Measurements from ENCODE around the gene MPRIP.

The MPRIP gene

GRCh38 chr17:17075125-17075781 is 33.0 kb downstream of the MPRIP start:
- Histone ChIP-seq H3K27me3 (ENCODE audit: control insufficient read depth, insufficient read depth, low read length) (no peaks in the 10 kb centered on the region), H3K36me3 (ENCODE audit: control insufficient read depth, insufficient read depth, low read length) (peaks cover 31% of the 10 kb centered on the region), H3K9ac (ENCODE audit: low read depth, low read length) (no peak overlapping the region)

GRCh38 chr17:17076066-17076465 is 33.8 kb downstream of the MPRIP start:
- no peak overlapping the region for H3K9ac ChIP-seq (ENCODE audit: low read depth, low read length)
- H3K4me1 ChIP-seq (ENCODE audit: control insufficient read depth, insufficient read depth, low read length), result no peaks in the 10 kb centered on the region
- peaks cover 31% of the 10 kb centered on the region for H3K36me3 ChIP-seq (ENCODE audit: control insufficient read depth, insufficient read depth, low read length)
- no peak overlapping the region for H3K27ac ChIP-seq (ENCODE audit: low read depth, low read length)
- no peaks in the 10 kb centered on the region for H3K27me3 ChIP-seq (ENCODE audit: control insufficient read depth, insufficient read depth, low read length)
- no peak overlapping the region for H3K4me3 ChIP-seq (ENCODE audit: low read depth, low read length)
- H3K9me3 ChIP-seq (ENCODE audit: control insufficient read depth, insufficient read depth, low read length), result no peaks in the 10 kb centered on the region

More at GRCh38 chr17:17075125-17075781, 33.0 kb downstream of the MPRIP start:
- no peak overlapping the region for H3K27ac ChIP-seq (ENCODE audit: low read depth, low read length)
- no peaks in the 10 kb centered on the region for H3K9me3 ChIP-seq (ENCODE audit: control insufficient read depth, insufficient read depth, low read length)
- no peaks in the 10 kb centered on the region for H3K4me1 ChIP-seq (ENCODE audit: control insufficient read depth, insufficient read depth, low read length)
- H3K4me3 ChIP-seq (ENCODE audit: low read depth, low read length), result no peak overlapping the region

GRCh38 chr17:17077101-17077500 is 34.8 kb downstream of the MPRIP start:
- no peaks in the 10 kb centered on the region for H3K27me3 ChIP-seq (ENCODE audit: control insufficient read depth, insufficient read depth, low read length)
- no peak overlapping the region for H3K27ac ChIP-seq (ENCODE audit: low read depth, low read length)
- no peaks in the 10 kb centered on the region for H3K9me3 ChIP-seq (ENCODE audit: control insufficient read depth, insufficient read depth, low read length)
- H3K4me3 ChIP-seq (ENCODE audit: low read depth, low read length), result no peak overlapping the region
- H3K9ac ChIP-seq (ENCODE audit: low read depth, low read length), result no peak overlapping the region
- H3K36me3 ChIP-seq (ENCODE audit: control insufficient read depth, insufficient read depth, low read length), result peaks cover 31% of the 10 kb centered on the region
- H3K4me1 ChIP-seq (ENCODE audit: control insufficient read depth, insufficient read depth, low read length), result no peaks in the 10 kb centered on the region

GRCh38 chr17:17077861-17078732 is 35.8 kb downstream of the MPRIP start:
- Histone ChIP-seq H3K27ac (ENCODE audit: low read depth, low read length) (no peak overlapping the region), H3K9me3 (ENCODE audit: control insufficient read depth, insufficient read depth, low read length) (no peaks in the 10 kb centered on the region), H3K4me1 (ENCODE audit: control insufficient read depth, insufficient read depth, low read length) (no peaks in the 10 kb centered on the region), H3K36me3 (ENCODE audit: control insufficient read depth, insufficient read depth, low read length) (peaks cover 37% of the 10 kb centered on the region), H3K4me3 (ENCODE audit: low read depth, low read length) (no peak overlapping the region), H3K27me3 (ENCODE audit: control insufficient read depth, insufficient read depth, low read length) (no peaks in the 10 kb centered on the region), H3K9ac (ENCODE audit: low read depth, low read length) (no peak overlapping the region)

GRCh38 chr17:17078832-17079231 is 36.6 kb downstream of the MPRIP start:
- Histone ChIP-seq H3K9me3 (ENCODE audit: control insufficient read depth, insufficient read depth, low read length) (no peaks in the 10 kb centered on the region), H3K9ac (ENCODE audit: low read depth, low read length) (no peak overlapping the region), H3K4me1 (ENCODE audit: control insufficient read depth, insufficient read depth, low read length) (no peaks in the 10 kb centered on the region), H3K27ac (ENCODE audit: low read depth, low read length) (peak overlapping the region; percentile 15), H3K27me3 (ENCODE audit: control insufficient read depth, insufficient read depth, low read length) (no peaks in the 10 kb centered on the region), H3K36me3 (ENCODE audit: control insufficient read depth, insufficient read depth, low read length) (peaks cover 39% of the 10 kb centered on the region), H3K4me3 (ENCODE audit: low read depth, low read length) (no peak overlapping the region)

GRCh38 chr17:17079336-17079735 is 37.1 kb downstream of the MPRIP start:
- Histone ChIP-seq H3K27ac (ENCODE audit: low read depth, low read length) (peak overlapping the region; percentile 15), H3K36me3 (ENCODE audit: control insufficient read depth, insufficient read depth, low read length) (peaks cover 39% of the 10 kb centered on the region), H3K27me3 (ENCODE audit: control insufficient read depth, insufficient read depth, low read length) (no peaks in the 10 kb centered on the region), H3K9ac (ENCODE audit: low read depth, low read length) (no peak overlapping the region), H3K4me3 (ENCODE audit: low read depth, low read length) (no peak overlapping the region), H3K4me1 (ENCODE audit: control insufficient read depth, insufficient read depth, low read length) (no peaks in the 10 kb centered on the region), H3K9me3 (ENCODE audit: control insufficient read depth, insufficient read depth, low read length) (no peaks in the 10 kb centered on the region)

- H3K4me3 ChIP-seq (ENCODE audit: low read depth, low read length), result no peak overlapping the region
- no peaks in the 10 kb centered on the region for H3K9me3 ChIP-seq (ENCODE audit: control insufficient read depth, insufficient read depth, low read length)
- H3K36me3 ChIP-seq (ENCODE audit: control insufficient read depth, insufficient read depth, low read length), result peaks cover 39% of the 10 kb centered on the region
- no peak overlapping the region for H3K27ac ChIP-seq (ENCODE audit: low read depth, low read length)
- no peak overlapping the region for H3K9ac ChIP-seq (ENCODE audit: low read depth, low read length)
- no peaks in the 10 kb centered on the region for H3K4me1 ChIP-seq (ENCODE audit: control insufficient read depth, insufficient read depth, low read length)
- no peaks in the 10 kb centered on the region for H3K27me3 ChIP-seq (ENCODE audit: control insufficient read depth, insufficient read depth, low read length)
These were observed 37.5 kb downstream of the MPRIP start for GRCh38 chr17:17079761-17080160.

GRCh38 chr17:17080181-17080631 is 37.9 kb downstream of the MPRIP start:
- Histone ChIP-seq H3K4me1 (ENCODE audit: control insufficient read depth, insufficient read depth, low read length) (no peaks in the 10 kb centered on the region), H3K9ac (ENCODE audit: low read depth, low read length) (no peak overlapping the region)

GRCh38 chr17:17080781-17081180 is 38.5 kb downstream of the MPRIP start:
- H3K4me3 ChIP-seq (ENCODE audit: low read depth, low read length), result no peak overlapping the region
- no peaks in the 10 kb centered on the region for H3K4me1 ChIP-seq (ENCODE audit: control insufficient read depth, insufficient read depth, low read length)
- H3K27ac ChIP-seq (ENCODE audit: low read depth, low read length), result no peak overlapping the region
- no peak overlapping the region for H3K9ac ChIP-seq (ENCODE audit: low read depth, low read length)
- H3K36me3 ChIP-seq (ENCODE audit: control insufficient read depth, insufficient read depth, low read length), result peaks cover 38% of the 10 kb centered on the region
- H3K27me3 ChIP-seq (ENCODE audit: control insufficient read depth, insufficient read depth, low read length), result no peaks in the 10 kb centered on the region
- no peaks in the 10 kb centered on the region for H3K9me3 ChIP-seq (ENCODE audit: control insufficient read depth, insufficient read depth, low read length)

More at GRCh38 chr17:17080181-17080631, 37.9 kb downstream of the MPRIP start:
- Histone ChIP-seq H3K36me3 (ENCODE audit: control insufficient read depth, insufficient read depth, low read length) (peaks cover 39% of the 10 kb centered on the region), H3K9me3 (ENCODE audit: control insufficient read depth, insufficient read depth, low read length) (no peaks in the 10 kb centered on the region), H3K27ac (ENCODE audit: low read depth, low read length) (no peak overlapping the region), H3K4me3 (ENCODE audit: low read depth, low read length) (no peak overlapping the region), H3K27me3 (ENCODE audit: control insufficient read depth, insufficient read depth, low read length) (no peaks in the 10 kb centered on the region)

- Histone ChIP-seq H3K4me3 (ENCODE audit: low read depth, low read length) (no peak overlapping the region), H3K36me3 (ENCODE audit: control insufficient read depth, insufficient read depth, low read length) (peaks cover 32% of the 10 kb centered on the region), H3K4me1 (ENCODE audit: control insufficient read depth, insufficient read depth, low read length) (no peaks in the 10 kb centered on the region), H3K27ac (ENCODE audit: low read depth, low read length) (no peak overlapping the region), H3K9me3 (ENCODE audit: control insufficient read depth, insufficient read depth, low read length) (no peaks in the 10 kb centered on the region), H3K9ac (ENCODE audit: low read depth, low read length) (no peak overlapping the region), H3K27me3 (ENCODE audit: control insufficient read depth, insufficient read depth, low read length) (no peaks in the 10 kb centered on the region)
These were observed 39.2 kb downstream of the MPRIP start for GRCh38 chr17:17081304-17081940.

- Histone ChIP-seq H3K4me3 (ENCODE audit: low read depth, low read length) (no peak overlapping the region), H3K27ac (ENCODE audit: low read depth, low read length) (no peak overlapping the region), H3K36me3 (ENCODE audit: control insufficient read depth, insufficient read depth, low read length) (peaks cover 23% of the 10 kb centered on the region; the same call in 1 of the 2 replicates), H3K4me1 (ENCODE audit: control insufficient read depth, insufficient read depth, low read length) (no peaks in the 10 kb centered on the region), H3K27me3 (ENCODE audit: control insufficient read depth, insufficient read depth, low read length) (no peaks in the 10 kb centered on the region), H3K9ac (ENCODE audit: low read depth, low read length) (no peak overlapping the region), H3K9me3 (ENCODE audit: control insufficient read depth, insufficient read depth, low read length) (no peaks in the 10 kb centered on the region)
These were observed 40.6 kb downstream of the MPRIP start for GRCh38 chr17:17082878-17083277.
